ENCODE measurements around the gene PHF2.

PHF2 gene

DNA sequence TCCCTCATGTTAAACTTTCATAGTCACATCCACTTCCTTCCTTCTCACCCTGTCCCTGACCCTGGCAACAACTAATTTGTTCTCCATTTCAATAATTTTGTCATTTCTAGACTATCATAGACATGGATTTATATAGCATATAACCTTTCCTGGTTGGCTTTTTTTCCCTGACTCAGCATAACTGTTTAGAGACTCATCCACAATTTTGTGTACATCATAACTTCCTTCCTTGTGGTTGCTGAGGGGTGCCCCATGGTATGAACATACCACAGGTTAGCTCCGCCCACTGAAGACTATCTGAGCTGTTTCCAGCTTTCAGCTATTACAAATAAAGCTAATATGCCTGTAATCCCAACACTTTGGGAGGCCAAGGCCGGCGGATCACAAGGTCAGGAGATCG, 137.3 kb downstream of the PHF2 start:
- DNase-seq: no peak

DNA sequence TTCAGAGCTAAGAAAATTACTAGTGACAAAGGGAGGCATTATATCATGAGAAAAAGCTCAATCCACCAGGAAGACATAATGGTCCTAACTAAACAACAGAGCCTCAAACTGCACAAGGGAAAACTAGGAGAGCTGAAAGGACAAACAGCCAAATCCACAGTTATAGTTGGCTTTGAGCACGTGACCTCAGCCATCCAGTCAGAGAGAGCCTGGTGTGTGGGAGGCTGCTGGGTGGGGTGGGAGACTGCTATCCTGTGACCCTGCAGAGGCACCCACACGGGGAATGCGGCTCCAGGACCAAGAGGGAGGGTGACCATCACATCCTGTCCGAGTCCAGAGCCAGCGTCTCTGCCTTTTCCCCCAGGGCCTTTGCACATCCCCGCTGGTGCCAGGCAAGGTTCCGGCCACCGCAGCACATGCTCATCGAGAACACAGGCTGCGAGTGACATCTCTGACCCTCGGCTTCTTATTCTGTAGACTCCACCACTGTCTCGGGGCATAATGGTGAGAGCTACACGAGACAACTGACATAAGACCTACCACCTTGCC, 145.1 kb downstream of the PHF2 start:
- DNase-seq: no peak

DNA sequence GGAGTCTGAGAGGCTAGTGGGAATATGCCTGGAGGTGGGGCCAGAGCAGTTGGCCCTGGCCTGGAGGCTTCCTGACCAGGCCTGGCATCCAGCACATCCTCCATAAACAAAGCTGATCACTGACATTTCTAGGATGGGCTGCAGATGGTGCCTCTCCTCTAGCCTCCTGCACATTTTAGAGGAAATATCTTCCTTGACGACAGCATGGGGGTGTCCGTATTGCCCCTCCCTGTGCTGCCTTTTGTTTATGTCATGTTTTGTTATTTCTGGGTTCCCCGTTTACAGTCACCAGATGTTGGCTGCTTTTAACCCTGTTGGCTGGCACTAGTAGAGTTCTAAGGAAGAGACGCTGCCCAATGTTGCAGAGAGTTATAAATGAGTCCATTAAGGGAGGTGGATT, 148.5 kb downstream of the PHF2 start:
- DNase-seq: no peak

DNA sequence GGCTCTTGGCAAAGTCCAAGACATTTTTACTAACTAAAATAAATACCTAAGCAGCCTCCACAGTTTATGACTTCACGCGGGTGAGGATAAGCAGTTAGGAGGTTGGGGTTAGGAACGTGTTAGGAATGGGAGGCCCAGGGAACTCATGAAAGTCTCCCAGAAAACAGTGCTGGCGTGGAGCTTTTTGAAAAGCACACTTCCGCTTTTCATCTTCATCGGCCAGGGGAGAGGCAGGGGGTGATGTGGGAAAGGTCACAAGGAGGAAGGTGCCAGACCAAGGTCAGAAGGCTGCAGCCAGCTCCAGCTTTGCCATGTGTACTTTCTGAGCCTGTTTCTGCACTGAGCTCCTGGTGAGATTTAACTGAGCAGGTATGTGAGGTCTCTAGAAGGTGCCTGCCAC, 149.0 kb downstream of the PHF2 start:
- no peak for DNase-seq

DNA sequence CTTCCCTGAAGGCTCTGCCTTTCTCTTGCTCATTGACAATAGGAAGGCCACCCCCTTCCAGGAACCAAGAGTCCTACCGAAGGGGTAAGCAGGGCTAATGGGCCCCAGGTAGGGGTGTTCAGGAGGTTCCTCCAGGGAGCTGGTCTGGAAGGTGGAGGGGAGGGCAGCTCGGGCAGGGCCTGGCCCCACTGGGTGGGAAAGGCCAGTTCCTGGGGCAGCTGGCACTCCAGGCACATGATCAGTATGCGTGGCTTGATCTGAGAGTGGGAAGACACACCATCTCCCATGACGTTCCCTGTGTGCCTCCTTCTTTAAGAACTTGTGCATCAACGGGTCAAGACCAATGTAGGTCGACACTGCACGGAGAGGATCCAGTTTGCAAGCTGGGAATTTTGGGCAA, 149.8 kb downstream of the PHF2 start:
- no peak for DNase-seq
